Type B pancreatic cell (in vitro differentiated cells): Measurements from ENCODE around the gene ACSL1. TPM values are rescaled to one million over a fixed set of nuclear protein-coding genes. Genes with fewer than 3 reads are reported as not detected.

Experiments used
- DNase-seq: peaks from one replicate; pipeline ENCODE4 v3.0.0; 2021; ENCODE audit warnings: mixed read lengths; ENCODE audit not compliant: unreplicated experiment; ENCODE audit errors: extremely low spot score
- H3K27ac Mint-ChIP-seq: 2 replicates; pipeline ENCODE4 v1.8.0; 2021; ENCODE audit warnings: mild to moderate bottlenecking, mixed read lengths
- H3K27me3 Mint-ChIP-seq: 2 replicates; pipeline ENCODE4 v1.8.0; 2021; ENCODE audit warnings: mixed read lengths
- H3K36me3 Mint-ChIP-seq: 2 replicates; pipeline ENCODE4 v1.8.0; 2021; ENCODE audit warnings: mixed read lengths
- H3K4me1 Mint-ChIP-seq: one replicate; pipeline ENCODE4 v1.8.0; 2021; ENCODE audit warnings: mixed read lengths; ENCODE audit not compliant: unreplicated experiment
- H3K4me3 Mint-ChIP-seq: 2 replicates; pipeline ENCODE4 v1.8.0; 2021; ENCODE audit warnings: mild to moderate bottlenecking, mixed read lengths
- H3K9me3 Mint-ChIP-seq: 2 replicates; pipeline ENCODE4 v1.8.0; 2021; ENCODE audit warnings: mixed read lengths
- CTCF ChIP-seq: fragments of 200-600 bp; sonication (generic); conservative IDR thresholded peaks from 2 replicates; pipeline ENCODE4 v1.5.0; 2021; ENCODE audit warnings: antibody characterized with exemption, mild to moderate bottlenecking
- total RNA-seq: library from RNA; stranded (reverse); gene quantifications from 2 replicates; pipeline ENCODE4 v1.2.1, GENCODE V29; 2021; ENCODE audit warnings: low replicate concordance

The ACSL1 gene
- total RNA-seq, 1 donor from 2014 or later, result 89.0 TPM

GRCh38 chr4:184795214-184795844, 30.4 kb downstream of the ACSL1 start:
- no peak for TF ChIP-seq CTCF
- H3K36me3 Mint-ChIP-seq, result peaks cover 11% of the 10 kb centered on the region
- H3K27me3 Mint-ChIP-seq, result no peaks in the 10 kb centered on the region
- H3K27ac Mint-ChIP-seq, result no peak overlapping the region
- no peak overlapping the region for H3K4me3 Mint-ChIP-seq
- peaks cover 6% of the 10 kb centered on the region for H3K4me1 Mint-ChIP-seq
- no peak for DNase-seq
- H3K9me3 Mint-ChIP-seq, result peaks cover 4% of the 10 kb centered on the region

- DNase-seq, result no peak
- no peak for TF ChIP-seq CTCF
- no peaks in the 10 kb centered on the region for H3K27me3 Mint-ChIP-seq
- H3K4me1 Mint-ChIP-seq, result peaks cover 6% of the 10 kb centered on the region
- H3K4me3 Mint-ChIP-seq, result no peak overlapping the region
- peaks cover 4% of the 10 kb centered on the region for H3K9me3 Mint-ChIP-seq
- H3K36me3 Mint-ChIP-seq, result peaks cover 11% of the 10 kb centered on the region
- H3K27ac Mint-ChIP-seq, result no peak overlapping the region
Observed at GRCh38 chr4:184794470-184794869, 31.3 kb downstream of the ACSL1 start.

- H3K4me1 Mint-ChIP-seq, result peaks cover 6% of the 10 kb centered on the region
- H3K4me3 Mint-ChIP-seq, result no peak overlapping the region
- TF ChIP-seq CTCF, result no peak
- no peak for DNase-seq
- H3K9me3 Mint-ChIP-seq, result peaks cover 4% of the 10 kb centered on the region
- peaks cover 11% of the 10 kb centered on the region for H3K36me3 Mint-ChIP-seq
- no peaks in the 10 kb centered on the region for H3K27me3 Mint-ChIP-seq
- no peak overlapping the region for H3K27ac Mint-ChIP-seq
Observed at GRCh38 chr4:184793735-184794355, 31.9 kb downstream of the ACSL1 start.

- Mint-ChIP-seq H3K36me3 (peaks cover 11% of the 10 kb centered on the region), H3K4me1 (peaks cover 6% of the 10 kb centered on the region), H3K9me3 (peaks cover 4% of the 10 kb centered on the region), H3K27me3 (no peaks in the 10 kb centered on the region), H3K4me3 (no peak overlapping the region), H3K27ac (no peak overlapping the region)
- DNase-seq, result no peak
- no peak for TF ChIP-seq CTCF
Observed at GRCh38 chr4:184792950-184793555, 32.7 kb downstream of the ACSL1 start.

- no peak overlapping the region for H3K4me3 Mint-ChIP-seq
- DNase-seq, result no peak
- no peak overlapping the region for H3K27ac Mint-ChIP-seq
- H3K36me3 Mint-ChIP-seq, result peaks cover 11% of the 10 kb centered on the region
- no peak for TF ChIP-seq CTCF
- peaks cover 6% of the 10 kb centered on the region for H3K4me1 Mint-ChIP-seq
- peaks cover 4% of the 10 kb centered on the region for H3K9me3 Mint-ChIP-seq
- H3K27me3 Mint-ChIP-seq, result no peaks in the 10 kb centered on the region
Observed at GRCh38 chr4:184792334-184792733, 33.4 kb downstream of the ACSL1 start.
